H1 (cell line): ENCODE data around the gene TGM5. TPM values are rescaled to one million over a fixed set of nuclear protein-coding genes. Genes with fewer than 3 reads are reported as not detected.

ENCODE experiments used
- CHD2 ChIP-seq: IDR thresholded peaks from 2 replicates; pipeline ENCODE4 v1.6.1; 2012; ENCODE audit warnings: low read length, improper control_type of control experiment
- RFX5 ChIP-seq: IDR thresholded peaks from 2 replicates; pipeline ENCODE4 v1.6.1; 2011; ENCODE audit warnings: low read depth, low read length, improper control_type of control experiment, borderline replicate concordance
- polyA plus RNA-seq, 7 experiments: library from polyadenylated mRNA; depleted of rRNA in 3 of 7; stranded (reverse) in 5 of 7; unstranded in 2 of 7; fragments of >200 nt in 5 of 7; fragments of 200-250 nt in 2 of 7; gene quantifications; 1 replicate in 5 of 7; 2 replicates in 1 of 7; 4 replicates in 1 of 7; pipeline versions ENCODE4 v1.2.1 to v1.2.3, GENCODE V29; 2011 to 2013; ENCODE audit warnings: missing spikeins in 2 of 7, mixed read lengths in 2 of 7
- total RNA-seq: library from RNA; stranded (reverse); fragmentation: NEBNext Ultra II Directional; extraction: Animal tissue kit (Norgen Biotek cat#: 25700); gene quantifications from 2 replicates; pipeline ENCODE4 v1.2.1, GENCODE V29; 2021
- TF ChIP-seq, protein P1 (sequence below): fragments of 300-600 bp; sonication (generic); IDR thresholded peaks from 2 replicates; pipeline ENCODE4 v1.7.1; 2012; ENCODE audit warnings: low read length, moderate library complexity, mild to moderate bottlenecking, inconsistent platforms; ENCODE audit not compliant: insufficient replicate concordance
- TF ChIP-seq, protein P2 (sequence below): IDR thresholded peaks from 2 replicates; pipeline ENCODE4 v1.6.1; 2012; ENCODE audit warnings: low read length, inconsistent platforms

TGM5 gene
- total and polyA plus RNA-seq, 2 of the 8 experiments (the other 6 are each of a cell fraction or from before 2014, with no cell fraction given), result not detected

DNA sequence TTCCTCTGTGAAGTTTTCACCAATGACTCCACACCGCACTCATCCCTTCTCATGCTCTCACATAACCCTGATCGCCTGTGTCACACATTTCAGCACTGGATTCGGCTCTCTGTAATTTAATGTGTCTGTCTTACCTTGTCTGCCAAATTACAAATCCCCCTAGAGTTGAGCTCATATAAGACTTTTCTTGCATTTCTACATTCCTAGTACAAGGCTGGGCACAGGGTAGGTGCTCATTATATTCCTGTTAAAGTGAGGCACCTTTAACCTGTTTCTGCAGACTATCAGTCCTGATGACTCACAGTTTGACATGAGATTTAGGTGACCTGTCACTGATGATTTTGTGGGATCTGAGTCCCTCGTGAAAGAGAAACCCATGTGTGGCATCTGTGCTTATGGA is 22.6 kb downstream of the TGM5 start (continued):
- TF ChIP-seq, protein P1, sequence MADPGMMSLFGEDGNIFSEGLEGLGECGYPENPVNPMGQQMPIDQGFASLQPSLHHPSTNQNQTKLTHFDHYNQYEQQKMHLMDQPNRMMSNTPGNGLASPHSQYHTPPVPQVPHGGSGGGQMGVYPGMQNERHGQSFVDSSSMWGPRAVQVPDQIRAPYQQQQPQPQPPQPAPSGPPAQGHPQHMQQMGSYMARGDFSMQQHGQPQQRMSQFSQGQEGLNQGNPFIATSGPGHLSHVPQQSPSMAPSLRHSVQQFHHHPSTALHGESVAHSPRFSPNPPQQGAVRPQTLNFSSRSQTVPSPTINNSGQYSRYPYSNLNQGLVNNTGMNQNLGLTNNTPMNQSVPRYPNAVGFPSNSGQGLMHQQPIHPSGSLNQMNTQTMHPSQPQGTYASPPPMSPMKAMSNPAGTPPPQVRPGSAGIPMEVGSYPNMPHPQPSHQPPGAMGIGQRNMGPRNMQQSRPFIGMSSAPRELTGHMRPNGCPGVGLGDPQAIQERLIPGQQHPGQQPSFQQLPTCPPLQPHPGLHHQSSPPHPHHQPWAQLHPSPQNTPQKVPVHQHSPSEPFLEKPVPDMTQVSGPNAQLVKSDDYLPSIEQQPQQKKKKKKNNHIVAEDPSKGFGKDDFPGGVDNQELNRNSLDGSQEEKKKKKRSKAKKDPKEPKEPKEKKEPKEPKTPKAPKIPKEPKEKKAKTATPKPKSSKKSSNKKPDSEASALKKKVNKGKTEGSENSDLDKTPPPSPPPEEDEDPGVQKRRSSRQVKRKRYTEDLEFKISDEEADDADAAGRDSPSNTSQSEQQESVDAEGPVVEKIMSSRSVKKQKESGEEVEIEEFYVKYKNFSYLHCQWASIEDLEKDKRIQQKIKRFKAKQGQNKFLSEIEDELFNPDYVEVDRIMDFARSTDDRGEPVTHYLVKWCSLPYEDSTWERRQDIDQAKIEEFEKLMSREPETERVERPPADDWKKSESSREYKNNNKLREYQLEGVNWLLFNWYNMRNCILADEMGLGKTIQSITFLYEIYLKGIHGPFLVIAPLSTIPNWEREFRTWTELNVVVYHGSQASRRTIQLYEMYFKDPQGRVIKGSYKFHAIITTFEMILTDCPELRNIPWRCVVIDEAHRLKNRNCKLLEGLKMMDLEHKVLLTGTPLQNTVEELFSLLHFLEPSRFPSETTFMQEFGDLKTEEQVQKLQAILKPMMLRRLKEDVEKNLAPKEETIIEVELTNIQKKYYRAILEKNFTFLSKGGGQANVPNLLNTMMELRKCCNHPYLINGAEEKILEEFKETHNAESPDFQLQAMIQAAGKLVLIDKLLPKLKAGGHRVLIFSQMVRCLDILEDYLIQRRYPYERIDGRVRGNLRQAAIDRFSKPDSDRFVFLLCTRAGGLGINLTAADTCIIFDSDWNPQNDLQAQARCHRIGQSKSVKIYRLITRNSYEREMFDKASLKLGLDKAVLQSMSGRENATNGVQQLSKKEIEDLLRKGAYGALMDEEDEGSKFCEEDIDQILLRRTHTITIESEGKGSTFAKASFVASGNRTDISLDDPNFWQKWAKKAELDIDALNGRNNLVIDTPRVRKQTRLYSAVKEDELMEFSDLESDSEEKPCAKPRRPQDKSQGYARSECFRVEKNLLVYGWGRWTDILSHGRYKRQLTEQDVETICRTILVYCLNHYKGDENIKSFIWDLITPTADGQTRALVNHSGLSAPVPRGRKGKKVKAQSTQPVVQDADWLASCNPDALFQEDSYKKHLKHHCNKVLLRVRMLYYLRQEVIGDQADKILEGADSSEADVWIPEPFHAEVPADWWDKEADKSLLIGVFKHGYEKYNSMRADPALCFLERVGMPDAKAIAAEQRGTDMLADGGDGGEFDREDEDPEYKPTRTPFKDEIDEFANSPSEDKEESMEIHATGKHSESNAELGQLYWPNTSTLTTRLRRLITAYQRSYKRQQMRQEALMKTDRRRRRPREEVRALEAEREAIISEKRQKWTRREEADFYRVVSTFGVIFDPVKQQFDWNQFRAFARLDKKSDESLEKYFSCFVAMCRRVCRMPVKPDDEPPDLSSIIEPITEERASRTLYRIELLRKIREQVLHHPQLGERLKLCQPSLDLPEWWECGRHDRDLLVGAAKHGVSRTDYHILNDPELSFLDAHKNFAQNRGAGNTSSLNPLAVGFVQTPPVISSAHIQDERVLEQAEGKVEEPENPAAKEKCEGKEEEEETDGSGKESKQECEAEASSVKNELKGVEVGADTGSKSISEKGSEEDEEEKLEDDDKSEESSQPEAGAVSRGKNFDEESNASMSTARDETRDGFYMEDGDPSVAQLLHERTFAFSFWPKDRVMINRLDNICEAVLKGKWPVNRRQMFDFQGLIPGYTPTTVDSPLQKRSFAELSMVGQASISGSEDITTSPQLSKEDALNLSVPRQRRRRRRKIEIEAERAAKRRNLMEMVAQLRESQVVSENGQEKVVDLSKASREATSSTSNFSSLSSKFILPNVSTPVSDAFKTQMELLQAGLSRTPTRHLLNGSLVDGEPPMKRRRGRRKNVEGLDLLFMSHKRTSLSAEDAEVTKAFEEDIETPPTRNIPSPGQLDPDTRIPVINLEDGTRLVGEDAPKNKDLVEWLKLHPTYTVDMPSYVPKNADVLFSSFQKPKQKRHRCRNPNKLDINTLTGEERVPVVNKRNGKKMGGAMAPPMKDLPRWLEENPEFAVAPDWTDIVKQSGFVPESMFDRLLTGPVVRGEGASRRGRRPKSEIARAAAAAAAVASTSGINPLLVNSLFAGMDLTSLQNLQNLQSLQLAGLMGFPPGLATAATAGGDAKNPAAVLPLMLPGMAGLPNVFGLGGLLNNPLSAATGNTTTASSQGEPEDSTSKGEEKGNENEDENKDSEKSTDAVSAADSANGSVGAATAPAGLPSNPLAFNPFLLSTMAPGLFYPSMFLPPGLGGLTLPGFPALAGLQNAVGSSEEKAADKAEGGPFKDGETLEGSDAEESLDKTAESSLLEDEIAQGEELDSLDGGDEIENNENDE, result no peak
- TF ChIP-seq, protein P2, sequence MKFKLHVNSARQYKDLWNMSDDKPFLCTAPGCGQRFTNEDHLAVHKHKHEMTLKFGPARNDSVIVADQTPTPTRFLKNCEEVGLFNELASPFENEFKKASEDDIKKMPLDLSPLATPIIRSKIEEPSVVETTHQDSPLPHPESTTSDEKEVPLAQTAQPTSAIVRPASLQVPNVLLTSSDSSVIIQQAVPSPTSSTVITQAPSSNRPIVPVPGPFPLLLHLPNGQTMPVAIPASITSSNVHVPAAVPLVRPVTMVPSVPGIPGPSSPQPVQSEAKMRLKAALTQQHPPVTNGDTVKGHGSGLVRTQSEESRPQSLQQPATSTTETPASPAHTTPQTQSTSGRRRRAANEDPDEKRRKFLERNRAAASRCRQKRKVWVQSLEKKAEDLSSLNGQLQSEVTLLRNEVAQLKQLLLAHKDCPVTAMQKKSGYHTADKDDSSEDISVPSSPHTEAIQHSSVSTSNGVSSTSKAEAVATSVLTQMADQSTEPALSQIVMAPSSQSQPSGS, result no peak
- TF ChIP-seq RFX5 (no peak), CHD2 (no peak)
- TF ChIP-seq, all 59 proteins: peak for 0
